GM18873 (cell line): ENCODE data around the gene ZNF273.
"Not testable (repeated sequence)": the region's sequence is repeated elsewhere in the genome, so short reads cannot be mapped to it uniquely, and the experiment has no call there.

ENCODE experiments used
- ATAC-seq: cut with Tn5 transposase; IDR thresholded peaks from one replicate; pipeline ENCODE4 v1.9.1; 2021; ENCODE audit warnings: mild to moderate bottlenecking, moderate library complexity, moderate number of reproducible peaks; ENCODE audit not compliant: unreplicated experiment, low FRiP score

The ZNF273 gene

GRCh38 chr7:64888901-64889685 is 14.0 kb upstream of the ZNF273 start:
- no peak for ATAC-seq

- no peak for ATAC-seq
Measured at GRCh38 chr7:64889686-64890162, 13.3 kb upstream of the ZNF273 start.

- not testable (repeated sequence) for ATAC-seq
Measured at GRCh38 chr7:64890273-64890672, 12.8 kb upstream of the ZNF273 start.

- ATAC-seq: no peak
Measured at GRCh38 chr7:64890761-64891362, 12.2 kb upstream of the ZNF273 start.

- ATAC-seq: not testable (repeated sequence)
Measured at GRCh38 chr7:64891363-64892081, 11.6 kb upstream of the ZNF273 start.

- ATAC-seq: no peak
Measured at GRCh38 chr7:64892116-64892515, 11.0 kb upstream of the ZNF273 start.

GRCh38 chr7:64892666-64893309 is 10.3 kb upstream of the ZNF273 start:
- no peak for ATAC-seq

GRCh38 chr7:64893401-64893800 is 9.7 kb upstream of the ZNF273 start:
- no peak for ATAC-seq

- ATAC-seq: not testable (repeated sequence)
Measured at GRCh38 chr7:64902461-64902805, 640 bp upstream of the ZNF273 start.

GRCh38 chr7:64904008-64904407 is 935 bp downstream of the ZNF273 start:
- no peak for ATAC-seq

- no peak for ATAC-seq
Measured at GRCh38 chr7:64905133-64905532, 2.1 kb downstream of the ZNF273 start.

- no peak for ATAC-seq
Measured at GRCh38 chr7:64905547-64905946, 2.5 kb downstream of the ZNF273 start.

- ATAC-seq: no peak
Measured at GRCh38 chr7:64907641-64908326, 4.7 kb downstream of the ZNF273 start.

GRCh38 chr7:64908358-64908757 is 5.3 kb downstream of the ZNF273 start:
- no peak for ATAC-seq

- ATAC-seq: no peak
Measured at GRCh38 chr7:64914557-64914956, 11.5 kb downstream of the ZNF273 start.

GRCh38 chr7:64915301-64915700 is 12.2 kb downstream of the ZNF273 start:
- ATAC-seq: not testable (repeated sequence)

- not testable (repeated sequence) for ATAC-seq
Measured at GRCh38 chr7:64928252-64929187, 25.4 kb downstream of the ZNF273 start.

GRCh38 chr7:64934478-64934877 is 31.4 kb downstream of the ZNF273 start:
- no peak for ATAC-seq

- ATAC-seq: no peak
Measured at GRCh38 chr7:64938540-64938939, 35.5 kb downstream of the ZNF273 start.
